Endothelial cell of umbilical vein (primary cell): ENCODE measurements around the gene SLFN11. TPM values are rescaled to one million over a fixed set of nuclear protein-coding genes. Genes with fewer than 3 reads are reported as not detected.

Experiments
- BruUV-seq: library from RNA; stranded (reverse); fragments of 400-500 nt; replicated peaks from 2 replicates; lab custom pipeline; 2021; lab: Mats Ljungman, UMichigan
- CTCF ChIA-PET: fragments of 300-600, 350-600 bp; sonication (Branson Sonifier 250); formaldehyde crosslinking; loops from one replicate; lab custom pipeline; 2021; ENCODE audit warnings: antibody characterized with exemption, inconsistent platforms; lab: Charles Lee
- POLR2A ChIA-PET: fragments of 300-600, 350-600 bp; sonication (Branson Sonifier 250); formaldehyde crosslinking; loops from one replicate; lab custom pipeline; 2021; ENCODE audit warnings: antibody characterized with exemption, inconsistent platforms; lab: Charles Lee
- DNase-seq: peaks from one replicate; pipeline ENCODE4 v3.0.0-alpha.2; 2011; ENCODE audit warnings: low read depth, low spot score
- FAIRE-seq: peaks from 2 replicates; lab custom pipeline; 2011; peaks lifted over from hg19 to GRCh38; lab: Jason Lieb, UNC
- H2AFZ ChIP-seq: 2 replicates; pipeline ENCODE4 v1.6.0; 2012; ENCODE audit warnings: low read depth, low read length, control low read depth, inconsistent platforms
- H3K27ac ChIP-seq: 2 replicates; pipeline ENCODE4 v1.5.1; 2011; ENCODE audit warnings: low read depth, mild to moderate bottlenecking, control low read depth, low read length, moderate library complexity; ENCODE audit not compliant: insufficient read depth
- H3K27me3 ChIP-seq, 2 experiments: 2 replicates each; pipeline versions ENCODE4 v1.6.0 to v1.6.1; 2011; ENCODE audit warnings: low read length in 2 of 2, mixed read lengths in 1 of 2; ENCODE audit not compliant: control insufficient read depth in 2 of 2, insufficient read depth in 2 of 2
- H3K36me3 ChIP-seq, 2 experiments: 2 replicates in 1 of 2; 3 replicates in 1 of 2; pipeline ENCODE4 v1.5.1; 2011; ENCODE audit warnings: low read length in 2 of 2, mild to moderate bottlenecking in 1 of 2, moderate library complexity in 1 of 2; ENCODE audit not compliant: control insufficient read depth in 2 of 2, insufficient read depth in 2 of 2; ENCODE audit errors: extremely low read depth in 1 of 2
- H3K4me1 ChIP-seq: 3 replicates; pipeline ENCODE4 v1.5.1; 2011; ENCODE audit warnings: mild to moderate bottlenecking, low read length; ENCODE audit not compliant: control insufficient read depth, insufficient read depth; ENCODE audit errors: extremely low read depth
- H3K4me2 ChIP-seq: 2 replicates; pipeline ENCODE4 v1.6.1; 2011; ENCODE audit warnings: low read length, control low read depth, mixed read lengths; ENCODE audit not compliant: insufficient read depth
- H3K4me3 ChIP-seq, 3 experiments: fragments of 200-600 bp in 1 of 3; sonication (generic), shearing (Covaris generic) in 1 of 3; replicated peaks in 1 of 3; 2 replicates each; pipeline ENCODE4 v1.5.1; 2011 to 2016; ENCODE audit warnings: control low read depth in 3 of 3, low read length in 3 of 3, mild to moderate bottlenecking in 2 of 3, inconsistent platforms in 1 of 3, low read depth in 1 of 3, moderate library complexity in 1 of 3; ENCODE audit not compliant: insufficient read depth in 1 of 3
- H3K79me2 ChIP-seq: 2 replicates; pipeline ENCODE4 v1.6.0; 2012; ENCODE audit warnings: low read length, inconsistent platforms; ENCODE audit not compliant: control insufficient read depth, insufficient read depth
- H3K9ac ChIP-seq: replicated peaks from 2 replicates; pipeline ENCODE3; 2011; ENCODE audit warnings: low read length, control low read depth; ENCODE audit not compliant: insufficient read depth; ENCODE audit errors: extremely low read depth
- H3K9me1 ChIP-seq: replicated peaks from 3 replicates; pipeline ENCODE4 v1.6.0; 2011; ENCODE audit warnings: mild to moderate bottlenecking, low read length; ENCODE audit not compliant: control insufficient read depth, insufficient read depth; ENCODE audit errors: extremely low read depth
- H3K9me3 ChIP-seq: replicated peaks from 2 replicates; pipeline ENCODE4 v1.5.1; 2012; ENCODE audit warnings: low read length, inconsistent platforms; ENCODE audit not compliant: control insufficient read depth, insufficient read depth
- H4K20me1 ChIP-seq: replicated peaks from 2 replicates; pipeline ENCODE3; 2011; ENCODE audit warnings: mild to moderate bottlenecking, low read length; ENCODE audit not compliant: control insufficient read depth, insufficient read depth; ENCODE audit errors: extremely low read depth
- EZH2 ChIP-seq: IDR thresholded peaks from 2 replicates; pipeline ENCODE4 v1.6.1; 2012; ENCODE audit warnings: borderline replicate concordance, low read depth, mild to moderate bottlenecking, moderate library complexity, low read length, inconsistent platforms; ENCODE audit not compliant: severe bottlenecking
- FOS ChIP-seq: IDR thresholded peaks from 2 replicates; pipeline ENCODE4 v1.6.1; 2011; ENCODE audit warnings: mild to moderate bottlenecking, low read length, moderate library complexity, borderline replicate concordance; ENCODE audit not compliant: insufficient read depth
- GATA2 ChIP-seq: IDR thresholded peaks from 2 replicates; pipeline ENCODE4 v1.7.0; 2011; ENCODE audit warnings: low read depth, mild to moderate bottlenecking, moderate library complexity, mixed read lengths, low read length; ENCODE audit not compliant: insufficient read length, insufficient read depth
- JUN ChIP-seq: IDR thresholded peaks from 2 replicates; pipeline ENCODE4 v1.6.1; 2011; ENCODE audit warnings: borderline replicate concordance, low read depth; ENCODE audit not compliant: insufficient read length, insufficient read depth
- MYC ChIP-seq: IDR thresholded peaks from one replicate; pipeline ENCODE4 v1.6.1; 2011; ENCODE audit warnings: mild to moderate bottlenecking, low read depth, low read length
- POLR2A ChIP-seq: IDR thresholded peaks from 2 replicates; pipeline ENCODE4 v1.6.1; 2012; ENCODE audit warnings: low read depth, mild to moderate bottlenecking, control low read depth, low read length
- POLR2AphosphoS5 ChIP-seq: IDR thresholded peaks from 2 replicates; pipeline ENCODE4 v1.6.1; 2012; ENCODE audit warnings: low read depth, mild to moderate bottlenecking, control low read depth, low read length, moderate library complexity; ENCODE audit not compliant: insufficient read depth
- dilution Hi-C: fragments of 300-500 bp; cut with MboI; formaldehyde crosslinking; loops from one replicate; pipeline ENCODE4 v1.15.0; 2019; ENCODE audit warnings: low sequenced_read_pairs; ENCODE audit not compliant: extremely low pct_ligation_motif_present
- intact Hi-C: fragments of 100-400 bp; cut with micrococcal nuclease; formaldehyde crosslinking; loops from one replicate; pipeline ENCODE4 v1.10.0; 2022
- polyA plus RNA-seq, 4 experiments: library from polyadenylated mRNA; depleted of rRNA in 3 of 4; stranded (reverse) in 3 of 4; unstranded in 1 of 4; fragments of >200 nt; gene quantifications; 2 replicates each; pipeline versions ENCODE4 v1.2.1 to v1.2.3, GENCODE V29; 2011 to 2012; ENCODE audit warnings: missing spikeins in 1 of 4
- total RNA-seq: library from RNA; stranded (reverse); gene quantifications from 2 replicates; pipeline ENCODE4 v1.2.3, GENCODE V29; 2021
- TF ChIP-seq, protein P1 (sequence below): IDR thresholded peaks from 2 replicates; pipeline ENCODE4 v1.6.1; 2011; ENCODE audit not compliant: insufficient read depth, insufficient read length
- TF ChIP-seq, protein P2 (sequence below), 2 donors: IDR thresholded peaks; 1 replicate in 1 of 2; 2 replicates in 1 of 2; pipeline ENCODE4 v1.5.1; 2011; ENCODE audit warnings: low read length in 2 of 2, mild to moderate bottlenecking in 2 of 2, moderate library complexity in 2 of 2, control low read depth in 1 of 2, inconsistent platforms in 1 of 2, low read depth in 1 of 2; ENCODE audit not compliant: insufficient read depth in 1 of 2; ENCODE audit errors: extremely low read depth in 1 of 2

The SLFN11 gene
- total and polyA plus RNA-seq, 2 donors (not counting 3 experiments of a cell fraction or from before 2014, with no cell fraction given), result 37.0 to 110 TPM

DNA sequence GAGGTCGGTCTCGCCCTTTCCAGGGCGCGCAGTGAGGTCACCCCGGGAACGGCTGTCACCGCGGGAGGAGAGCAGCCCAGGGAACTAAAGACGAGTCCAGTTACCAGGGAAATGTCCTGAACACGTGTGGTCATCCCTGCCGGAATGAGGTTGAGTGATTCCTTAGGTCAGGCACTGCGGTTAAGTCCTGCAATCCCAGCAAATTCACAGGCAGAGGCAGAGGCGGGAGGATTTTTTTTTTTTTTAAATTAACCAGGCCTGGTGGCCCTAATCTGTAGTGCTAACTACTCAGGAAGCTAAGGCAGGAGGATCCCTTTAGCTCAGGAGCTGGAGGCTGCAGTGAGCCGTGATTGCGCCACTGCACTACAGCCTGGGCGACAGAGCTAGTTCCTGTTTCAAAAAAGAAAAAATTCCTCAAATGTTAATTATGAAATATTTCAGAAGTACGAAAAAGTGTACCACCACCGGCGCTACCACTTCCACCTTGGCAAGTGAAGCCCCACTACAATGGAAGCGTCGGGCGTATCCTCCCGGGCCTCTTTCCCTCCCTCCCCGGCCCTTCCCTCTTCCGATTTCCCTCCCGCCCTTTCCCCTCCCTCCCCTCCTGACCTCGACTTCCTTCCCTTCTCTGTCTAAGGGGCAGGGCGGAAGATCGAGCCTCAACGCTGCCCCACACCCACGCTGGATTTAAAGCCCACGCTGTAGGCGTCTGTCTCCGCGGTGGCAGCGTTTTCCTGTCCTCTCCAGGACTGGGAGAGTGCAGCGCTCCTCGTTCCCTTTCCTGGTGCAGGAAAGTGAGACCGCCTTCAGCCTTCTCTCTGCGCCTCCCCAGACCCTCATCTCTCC is 27.3 kb downstream of the SLFN11 start:
- peaks cover 3 to 8% of the 10 kb centered on the region in 2 experiments for H3K27me3 ChIP-seq
- DNase-seq, result peak; percentile 45
- FAIRE-seq, result peak; percentile 79
- dilution Hi-C loops (no loop called here), intact Hi-C loops (loop anchor here (1.0 to 2.0 kb wide), 4 partner anchors 27 to 103 kb away; partner anchors contain the start of genes SLFN11, SLFN12 and SLFN5)
- ChIA-PET POLR2A (interaction anchor here (0.6 kb wide), 1 partner anchor 31 kb away, joined by 3 read pairs; no protein-coding TSS in a partner anchor), CTCF (interaction anchor here (1.2 to 1.7 kb wide), 6 partner anchors 9 to 193 kb away, joined by 3 to 10 read pairs (median 4); no protein-coding TSS in a partner anchor)
- TF ChIP-seq POLR2AphosphoS5 (no peak), MYC (no peak), JUN (no peak), POLR2A (no peak)
- TF ChIP-seq, protein P1, sequence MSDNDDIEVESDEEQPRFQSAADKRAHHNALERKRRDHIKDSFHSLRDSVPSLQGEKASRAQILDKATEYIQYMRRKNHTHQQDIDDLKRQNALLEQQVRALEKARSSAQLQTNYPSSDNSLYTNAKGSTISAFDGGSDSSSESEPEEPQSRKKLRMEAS, result no peak
- BruUV-seq, result no TSS peak
- no peak overlapping the region for H3K27ac ChIP-seq
- H3K4me2 ChIP-seq, result peak overlapping the region; percentile 37
- H3K4me1 ChIP-seq, result peaks cover 10% of the 10 kb centered on the region
- H2AFZ ChIP-seq, result peak overlapping the region; percentile 60
- peak overlapping the region in 2 of 3 experiments; percentile 13 to 46 for H3K4me3 ChIP-seq
- no peak overlapping the region for H3K9ac ChIP-seq
- H3K9me3 ChIP-seq, result no peaks in the 10 kb centered on the region
- no peaks in the 10 kb centered on the region for H3K79me2 ChIP-seq
- H3K36me3 ChIP-seq, result peaks cover 1 to 4% of the 10 kb centered on the region in 2 experiments
- no peaks in the 10 kb centered on the region for H4K20me1 ChIP-seq
- no peaks in the 10 kb centered on the region for H3K9me1 ChIP-seq

DNA sequence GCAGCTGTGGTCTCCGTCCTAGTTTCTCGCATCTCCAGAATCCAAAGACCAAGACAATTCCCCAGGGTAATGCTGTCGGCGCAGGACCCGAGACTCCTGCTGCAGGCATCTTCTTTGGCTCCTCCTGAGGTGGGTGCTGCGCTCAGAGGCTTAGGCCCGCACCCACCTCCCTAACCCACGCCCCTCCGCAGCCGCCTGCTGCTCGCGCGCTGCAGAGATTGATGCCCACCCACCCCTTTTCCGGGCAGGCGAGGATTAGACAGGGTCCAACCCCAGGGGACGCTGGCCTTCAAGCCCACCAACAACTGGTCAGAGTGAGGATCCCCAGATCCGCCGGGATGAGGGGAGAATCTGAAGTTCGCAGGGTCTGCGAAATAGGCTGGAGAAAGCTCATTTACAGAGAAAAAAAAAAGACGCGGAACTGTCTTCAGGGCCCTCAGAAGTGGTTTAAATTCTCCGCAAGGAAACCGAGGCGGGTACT is 27.9 kb downstream of the SLFN11 start:
- Histone ChIP-seq H3K4me1 (peaks cover 10% of the 10 kb centered on the region), H3K36me3 (peaks cover 0 to under 1% of the 10 kb centered on the region in 2 experiments), H3K4me3 (peak overlapping the region in 1 of 3 experiments; percentile 46), H3K27ac (no peak overlapping the region), H3K9me1 (no peaks in the 10 kb centered on the region), H3K9me3 (no peaks in the 10 kb centered on the region), H4K20me1 (no peaks in the 10 kb centered on the region), H3K27me3 (peaks cover 3 to 9% of the 10 kb centered on the region in 2 experiments), H2AFZ (peak overlapping the region; percentile 60), H3K4me2 (peak overlapping the region; percentile 37), H3K79me2 (no peaks in the 10 kb centered on the region), H3K9ac (no peak overlapping the region)
- no TSS peak for BruUV-seq
- CTCF ChIA-PET, result interaction anchor here (1.2 to 1.7 kb wide), 4 partner anchors 33 to 194 kb away, joined by 3 to 10 read pairs (median 4); no protein-coding TSS in a partner anchor
- dilution Hi-C loops, result no loop called here
- peak; percentile 12 for FAIRE-seq
- TF ChIP-seq POLR2A, result no peak
- TF ChIP-seq, protein P1, result no peak
- no peak for TF ChIP-seq GATA2
- TF ChIP-seq MYC, result no peak
- TF ChIP-seq EZH2, result no peak
- TF ChIP-seq JUN, result no peak
- TF ChIP-seq POLR2AphosphoS5, result no peak
- TF ChIP-seq, protein P2, sequence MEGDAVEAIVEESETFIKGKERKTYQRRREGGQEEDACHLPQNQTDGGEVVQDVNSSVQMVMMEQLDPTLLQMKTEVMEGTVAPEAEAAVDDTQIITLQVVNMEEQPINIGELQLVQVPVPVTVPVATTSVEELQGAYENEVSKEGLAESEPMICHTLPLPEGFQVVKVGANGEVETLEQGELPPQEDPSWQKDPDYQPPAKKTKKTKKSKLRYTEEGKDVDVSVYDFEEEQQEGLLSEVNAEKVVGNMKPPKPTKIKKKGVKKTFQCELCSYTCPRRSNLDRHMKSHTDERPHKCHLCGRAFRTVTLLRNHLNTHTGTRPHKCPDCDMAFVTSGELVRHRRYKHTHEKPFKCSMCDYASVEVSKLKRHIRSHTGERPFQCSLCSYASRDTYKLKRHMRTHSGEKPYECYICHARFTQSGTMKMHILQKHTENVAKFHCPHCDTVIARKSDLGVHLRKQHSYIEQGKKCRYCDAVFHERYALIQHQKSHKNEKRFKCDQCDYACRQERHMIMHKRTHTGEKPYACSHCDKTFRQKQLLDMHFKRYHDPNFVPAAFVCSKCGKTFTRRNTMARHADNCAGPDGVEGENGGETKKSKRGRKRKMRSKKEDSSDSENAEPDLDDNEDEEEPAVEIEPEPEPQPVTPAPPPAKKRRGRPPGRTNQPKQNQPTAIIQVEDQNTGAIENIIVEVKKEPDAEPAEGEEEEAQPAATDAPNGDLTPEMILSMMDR (IDR thresholded peaks at IDR 0.05; ENCODE audit: extremely low read depth in 1 of 2, insufficient read depth in 1 of 2, low read depth in 1 of 2, low read length in 2 of 2), result no peak
- TF ChIP-seq FOS, result no peak
- POLR2A ChIA-PET, result no interaction called here
- intact Hi-C loops, result no loop called here
- no peak for DNase-seq
